NCI-H446 (cell line): ENCODE results near the gene CAB39L.

Experiments used
- DNase-seq, 2 experiments: peaks; one replicate each; lab custom pipeline; 2025; lab: John Stamatoyannopoulos, UW

The CAB39L gene

GRCh38 chr13:49279885-49280284 is 164.0 kb downstream of the CAB39L start:
- DNase-seq, result no peak

GRCh38 chr13:49279112-49279511 is 164.8 kb downstream of the CAB39L start:
- no peak for DNase-seq

GRCh38 chr13:49278211-49278610 is 165.7 kb downstream of the CAB39L start:
- DNase-seq, result no peak

- no peak for DNase-seq
Measured at GRCh38 chr13:49272296-49272695, 171.6 kb downstream of the CAB39L start.

GRCh38 chr13:49271264-49271663 is 172.6 kb downstream of the CAB39L start:
- no peak for DNase-seq

GRCh38 chr13:49265822-49266221 is 178.0 kb downstream of the CAB39L start:
- DNase-seq, result no peak

GRCh38 chr13:49262634-49263033 is 181.2 kb downstream of the CAB39L start:
- no peak for DNase-seq

GRCh38 chr13:49259586-49259985 is 184.3 kb downstream of the CAB39L start:
- no peak for DNase-seq
